Type B pancreatic cell (in vitro differentiated cells): ENCODE results near the gene ABHD2. TPM values are rescaled to one million over a fixed set of nuclear protein-coding genes. Genes with fewer than 3 reads are reported as not detected.
A peak's percentile ranks its signal among the peaks of the same experiment; 100 is the strongest.

ENCODE experiments used
- DNase-seq: peaks from one replicate; pipeline ENCODE4 v3.0.0; 2021; ENCODE audit warnings: mixed read lengths; ENCODE audit not compliant: unreplicated experiment; ENCODE audit errors: extremely low spot score
- H3K27ac Mint-ChIP-seq: 2 replicates; pipeline ENCODE4 v1.8.0; 2021; ENCODE audit warnings: mild to moderate bottlenecking, mixed read lengths
- H3K27me3 Mint-ChIP-seq: 2 replicates; pipeline ENCODE4 v1.8.0; 2021; ENCODE audit warnings: mixed read lengths
- H3K36me3 Mint-ChIP-seq: 2 replicates; pipeline ENCODE4 v1.8.0; 2021; ENCODE audit warnings: mixed read lengths
- H3K4me1 Mint-ChIP-seq: one replicate; pipeline ENCODE4 v1.8.0; 2021; ENCODE audit warnings: mixed read lengths; ENCODE audit not compliant: unreplicated experiment
- H3K4me3 Mint-ChIP-seq: 2 replicates; pipeline ENCODE4 v1.8.0; 2021; ENCODE audit warnings: mild to moderate bottlenecking, mixed read lengths
- H3K9me3 Mint-ChIP-seq: 2 replicates; pipeline ENCODE4 v1.8.0; 2021; ENCODE audit warnings: mixed read lengths
- total RNA-seq: library from RNA; stranded (reverse); gene quantifications from 2 replicates; pipeline ENCODE4 v1.2.1, GENCODE V29; 2021; ENCODE audit warnings: low replicate concordance
- TF ChIP-seq, protein P1 (sequence below): fragments of 200-600 bp; sonication (generic); conservative IDR thresholded peaks from 2 replicates; pipeline ENCODE4 v1.5.0; 2021; ENCODE audit warnings: antibody characterized with exemption, mild to moderate bottlenecking

ABHD2 gene
- total RNA-seq, 1 donor from 2014 or later: 55.4 TPM

DNA sequence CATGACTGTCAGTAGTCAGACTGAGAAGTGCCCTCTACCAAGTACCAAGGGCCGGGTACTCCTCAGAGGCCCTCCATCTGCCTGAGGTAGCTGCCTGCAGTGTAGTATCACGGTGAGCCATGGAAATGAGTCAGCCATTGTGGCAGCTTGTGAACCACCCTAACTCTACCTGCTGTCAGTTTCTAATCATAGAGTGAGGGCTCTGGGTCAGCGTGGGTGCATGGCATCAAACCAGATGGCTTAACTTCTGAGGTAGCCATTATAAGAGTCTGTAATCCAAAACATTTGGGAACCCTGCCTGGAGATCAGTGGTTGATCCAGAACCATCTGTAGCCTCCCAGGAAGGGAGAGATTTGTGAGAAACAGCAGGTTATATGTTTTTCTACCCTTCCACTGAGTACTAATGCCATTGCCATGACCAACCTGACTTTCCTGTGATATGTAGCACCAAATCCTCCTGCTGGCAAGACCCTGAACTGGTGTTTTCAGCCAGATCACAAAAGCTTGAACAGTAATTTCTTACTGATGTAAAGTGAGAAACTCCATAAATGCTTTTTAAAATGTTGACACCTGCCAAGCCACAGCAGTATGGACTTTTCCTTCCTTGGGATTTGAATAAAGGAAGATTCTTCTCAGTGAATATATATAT is 38.9 kb downstream of the ABHD2 start:
- Mint-ChIP-seq H3K27me3 (no peaks in the 10 kb centered on the region), H3K9me3 (no peaks in the 10 kb centered on the region), H3K36me3 (peaks cover 15% of the 10 kb centered on the region), H3K27ac (no peak overlapping the region), H3K4me3 (no peak overlapping the region), H3K4me1 (peaks cover 6% of the 10 kb centered on the region)
- TF ChIP-seq, protein P1, sequence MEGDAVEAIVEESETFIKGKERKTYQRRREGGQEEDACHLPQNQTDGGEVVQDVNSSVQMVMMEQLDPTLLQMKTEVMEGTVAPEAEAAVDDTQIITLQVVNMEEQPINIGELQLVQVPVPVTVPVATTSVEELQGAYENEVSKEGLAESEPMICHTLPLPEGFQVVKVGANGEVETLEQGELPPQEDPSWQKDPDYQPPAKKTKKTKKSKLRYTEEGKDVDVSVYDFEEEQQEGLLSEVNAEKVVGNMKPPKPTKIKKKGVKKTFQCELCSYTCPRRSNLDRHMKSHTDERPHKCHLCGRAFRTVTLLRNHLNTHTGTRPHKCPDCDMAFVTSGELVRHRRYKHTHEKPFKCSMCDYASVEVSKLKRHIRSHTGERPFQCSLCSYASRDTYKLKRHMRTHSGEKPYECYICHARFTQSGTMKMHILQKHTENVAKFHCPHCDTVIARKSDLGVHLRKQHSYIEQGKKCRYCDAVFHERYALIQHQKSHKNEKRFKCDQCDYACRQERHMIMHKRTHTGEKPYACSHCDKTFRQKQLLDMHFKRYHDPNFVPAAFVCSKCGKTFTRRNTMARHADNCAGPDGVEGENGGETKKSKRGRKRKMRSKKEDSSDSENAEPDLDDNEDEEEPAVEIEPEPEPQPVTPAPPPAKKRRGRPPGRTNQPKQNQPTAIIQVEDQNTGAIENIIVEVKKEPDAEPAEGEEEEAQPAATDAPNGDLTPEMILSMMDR: peak; percentile 30
- DNase-seq: no peak

GRCh38 chr15:89128320-89129122 is 40.3 kb downstream of the ABHD2 start:
- Mint-ChIP-seq H3K4me3 (no peak overlapping the region), H3K9me3 (no peaks in the 10 kb centered on the region), H3K4me1 (peaks cover 10% of the 10 kb centered on the region), H3K27ac (no peak overlapping the region), H3K36me3 (peaks cover 15% of the 10 kb centered on the region), H3K27me3 (no peaks in the 10 kb centered on the region)
- TF ChIP-seq, protein P1: no peak
- DNase-seq: no peak

DNA sequence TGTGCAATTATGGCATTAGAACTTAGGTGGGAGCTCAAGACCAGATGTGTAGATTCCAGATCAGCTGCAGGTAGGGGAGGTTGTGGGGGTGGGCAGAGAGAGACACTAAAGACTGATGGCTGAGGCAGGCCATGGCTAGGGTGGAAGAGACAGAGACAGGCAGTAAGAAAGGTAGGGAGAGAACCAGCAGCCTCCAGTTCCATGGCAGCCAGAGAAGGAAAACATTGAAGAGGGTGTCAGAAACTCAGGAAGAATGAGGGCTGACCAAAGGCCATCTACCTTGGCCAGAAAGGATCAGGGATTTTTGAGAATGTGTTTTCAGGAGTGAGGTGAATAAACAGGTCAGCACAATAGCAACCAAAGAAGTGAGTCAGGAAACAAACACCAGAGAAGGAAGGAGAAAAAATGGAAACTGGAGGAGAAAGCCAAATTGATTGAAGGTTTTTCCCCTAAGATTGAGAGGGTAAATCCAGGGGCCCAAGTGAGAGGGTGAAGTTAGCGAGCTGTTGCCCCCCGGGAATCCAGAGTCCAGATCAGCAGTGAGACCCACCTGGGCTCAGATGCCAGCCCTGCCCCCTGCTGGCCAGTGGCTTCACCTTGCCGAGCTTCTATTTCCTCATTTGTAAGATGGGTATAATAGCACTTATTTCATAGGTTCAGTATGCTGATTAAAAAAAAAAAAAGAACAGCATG is 41.0 kb downstream of the ABHD2 start:
- no peaks in the 10 kb centered on the region for H3K9me3 Mint-ChIP-seq
- DNase-seq: no peak
- H3K27ac Mint-ChIP-seq: no peak overlapping the region
- peaks cover 10% of the 10 kb centered on the region for H3K4me1 Mint-ChIP-seq
- TF ChIP-seq, protein P1: peak; percentile 77
- H3K36me3 Mint-ChIP-seq: peaks cover 15% of the 10 kb centered on the region
- no peaks in the 10 kb centered on the region for H3K27me3 Mint-ChIP-seq
- no peak overlapping the region for H3K4me3 Mint-ChIP-seq

DNA sequence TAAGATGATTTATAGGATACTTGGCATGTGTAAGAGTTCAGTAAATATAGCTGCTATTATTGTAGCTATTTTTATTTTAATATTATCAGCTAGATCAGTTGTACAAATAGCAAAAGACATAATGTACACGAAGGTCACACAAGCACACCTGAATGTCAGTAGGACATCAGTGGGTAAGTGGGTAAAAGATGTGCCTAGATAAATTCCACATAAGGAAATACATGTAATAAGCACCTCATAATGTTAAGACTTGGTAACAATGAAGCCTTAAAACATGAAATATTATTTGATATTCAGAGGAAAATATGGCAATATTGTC is 41.5 kb downstream of the ABHD2 start:
- peaks cover 10% of the 10 kb centered on the region for H3K4me1 Mint-ChIP-seq
- DNase-seq: no peak
- H3K27ac Mint-ChIP-seq: no peak overlapping the region
- H3K36me3 Mint-ChIP-seq: peaks cover 15% of the 10 kb centered on the region
- H3K9me3 Mint-ChIP-seq: no peaks in the 10 kb centered on the region
- H3K27me3 Mint-ChIP-seq: no peaks in the 10 kb centered on the region
- H3K4me3 Mint-ChIP-seq: no peak overlapping the region
- TF ChIP-seq, protein P1: peak; percentile 47

- H3K27me3 Mint-ChIP-seq: no peaks in the 10 kb centered on the region
- TF ChIP-seq, protein P1: no peak
- H3K4me1 Mint-ChIP-seq: peaks cover 10% of the 10 kb centered on the region
- no peak overlapping the region for H3K4me3 Mint-ChIP-seq
- DNase-seq: no peak
- H3K36me3 Mint-ChIP-seq: peaks cover 15% of the 10 kb centered on the region
- no peak overlapping the region for H3K27ac Mint-ChIP-seq
- no peaks in the 10 kb centered on the region for H3K9me3 Mint-ChIP-seq
These were observed 41.9 kb downstream of the ABHD2 start for GRCh38 chr15:89130201-89130600.
